Common myeloid progenitor, CD34-positive (primary cell): ENCODE data around the gene EPSTI1.
A peak's percentile ranks its signal among the peaks of the same experiment; 100 is the strongest.

Source experiments
- CTCF ChIA-PET: fragments of 350-600 bp; sonication (Branson Sonifier 250); formaldehyde crosslinking; loops from one replicate; lab custom pipeline; 2021; ENCODE audit warnings: antibody characterized with exemption; lab: Charles Lee
- POLR2A ChIA-PET: fragments of 350-600 bp; sonication (Branson Sonifier 250); formaldehyde crosslinking; loops from one replicate; lab custom pipeline; 2021; ENCODE audit warnings: antibody characterized with exemption; lab: Charles Lee
- DNase-seq, 3 donors: peaks; one replicate each; pipeline versions ENCODE4 v3.0.0 to v3.0.0-alpha.2; 2013
- H3K27ac ChIP-seq, 2 experiments: 1 replicate in 1 of 2; 2 replicates in 1 of 2; pipeline ENCODE4 v1.7.0; 2013; ENCODE audit warnings: inconsistent platforms in 2 of 2, low read length in 2 of 2, mild to moderate bottlenecking in 2 of 2, low read depth in 1 of 2, moderate library complexity in 1 of 2; ENCODE audit not compliant: severe bottlenecking in 2 of 2, insufficient read depth in 1 of 2, poor library complexity in 1 of 2
- H3K27me3 ChIP-seq, 5 experiments: replicated peaks in 2 of 5; 1 replicate in 3 of 5; 2 replicates in 2 of 5; pipeline versions ENCODE4 v1.6.1 to v1.7.0; 2013; ENCODE audit warnings: low read length in 4 of 5, mild to moderate bottlenecking in 2 of 5, moderate library complexity in 2 of 5, inconsistent platforms in 1 of 5; ENCODE audit not compliant: insufficient read depth in 5 of 5, control insufficient read depth in 4 of 5
- H3K36me3 ChIP-seq, 4 experiments: 1 replicate in 2 of 4; 2 replicates in 2 of 4; pipeline versions ENCODE4 v1.6.1 to v1.7.0; 2013; ENCODE audit warnings: low read length in 3 of 4, control low read depth in 1 of 4, mild to moderate bottlenecking in 1 of 4; ENCODE audit not compliant: control insufficient read depth in 4 of 4, insufficient read depth in 4 of 4
- H3K4me1 ChIP-seq, 4 experiments: 1 replicate in 3 of 4; 2 replicates in 1 of 4; pipeline versions ENCODE4 v1.6.1 to v1.7.1; 2013; ENCODE audit warnings: low read length in 3 of 4, mild to moderate bottlenecking in 3 of 4, control low read depth in 1 of 4, inconsistent platforms in 1 of 4, moderate library complexity in 1 of 4; ENCODE audit not compliant: control insufficient read depth in 4 of 4, insufficient read depth in 4 of 4; ENCODE audit errors: control extremely low read depth in 1 of 4
- H3K4me3 ChIP-seq, 7 experiments: 1 replicate in 4 of 7; 2 replicates in 3 of 7; pipeline versions ENCODE4 v1.5.1 to v1.7.0; 2013; ENCODE audit warnings: mild to moderate bottlenecking in 7 of 7, low read length in 6 of 7, moderate library complexity in 6 of 7, inconsistent platforms in 2 of 7, low read depth in 2 of 7, control low read depth in 1 of 7; ENCODE audit not compliant: insufficient read depth in 4 of 7, control insufficient read depth in 1 of 7; ENCODE audit errors: extremely low read depth in 1 of 7
- H3K9me3 ChIP-seq, 5 experiments: 1 replicate in 4 of 5; 2 replicates in 1 of 5; pipeline versions ENCODE4 v1.6.1 to v1.7.1; 2013; ENCODE audit warnings: low read length in 4 of 5, mild to moderate bottlenecking in 2 of 5, inconsistent platforms in 1 of 5, low read depth in 1 of 5, moderate library complexity in 1 of 5; ENCODE audit not compliant: control insufficient read depth in 4 of 5, insufficient read depth in 2 of 5; ENCODE audit errors: control extremely low read depth in 1 of 5
- WGBS: methylation state at CpG from one replicate; pipeline ENCODE4 v1.1.5; 2013; ENCODE audit not compliant: insufficient coverage; 5-methylcytosine and 5-hydroxymethylcytosine counted together

EPSTI1 gene

GRCh38 chr13:42924344-42924743 lies 67.7 kb downstream of the EPSTI1 start:
- ChIA-PET POLR2A (no interaction called here), CTCF (no interaction called here)
- H3K4me3 ChIP-seq, result no peak overlapping the region
- DNase-seq, result no peak
- WGBS, result 98% methylated on average over 5 of the region's 5 CpGs
- no peaks in the 10 kb centered on the region for H3K27me3 ChIP-seq
- no peak overlapping the region for H3K27ac ChIP-seq
- peaks cover 0 to 45% (median 20%) of the 10 kb centered on the region in 4 experiments for H3K36me3 ChIP-seq
- peaks cover 0 to 10% (median 1%) of the 10 kb centered on the region in 5 experiments for H3K9me3 ChIP-seq
- H3K4me1 ChIP-seq, result no peaks in the 10 kb centered on the region

GRCh38 chr13:42907745-42908144 lies 84.3 kb downstream of the EPSTI1 start:
- WGBS, result no CpG with 5 or more reads among the region's 4 CpGs
- CTCF ChIA-PET, result no interaction called here
- POLR2A ChIA-PET, result no interaction called here

GRCh38 chr13:42906257-42906656 lies 85.8 kb downstream of the EPSTI1 start:
- no peaks in the 10 kb centered on the region for H3K4me1 ChIP-seq
- H3K9me3 ChIP-seq, result no peaks in the 10 kb centered on the region
- ChIA-PET POLR2A (no interaction called here), CTCF (interaction anchor here (0.8 to 0.9 kb wide), 2 partner anchors 11 to 24 kb away, joined by 3 to 4 read pairs; no protein-coding TSS in a partner anchor)
- H3K36me3 ChIP-seq, result peaks cover 0 to 9% (median 4%) of the 10 kb centered on the region in 4 experiments
- H3K4me3 ChIP-seq, result no peak overlapping the region
- 90% methylated on average over 2 of the region's 4 CpGs for WGBS
- no peak for DNase-seq
- H3K27me3 ChIP-seq, result no peaks in the 10 kb centered on the region
- H3K27ac ChIP-seq, result no peak overlapping the region

More at GRCh38 chr13:42907745-42908144, 84.3 kb downstream of the EPSTI1 start:
- no peaks in the 10 kb centered on the region for H3K4me1 ChIP-seq
- DNase-seq, result no peak
- peaks cover 0 to 9% (median 3%) of the 10 kb centered on the region in 4 experiments for H3K36me3 ChIP-seq
- H3K9me3 ChIP-seq, result no peaks in the 10 kb centered on the region
- no peak overlapping the region for H3K27ac ChIP-seq
- H3K27me3 ChIP-seq, result no peaks in the 10 kb centered on the region
- no peak overlapping the region for H3K4me3 ChIP-seq

- POLR2A ChIA-PET, result no interaction called here
- Histone ChIP-seq H3K36me3 (peaks cover 0 to 9% (median 4%) of the 10 kb centered on the region in 4 experiments), H3K9me3 (no peaks in the 10 kb centered on the region), H3K27ac (no peak overlapping the region), H3K27me3 (no peaks in the 10 kb centered on the region), H3K4me1 (no peaks in the 10 kb centered on the region), H3K4me3 (no peak overlapping the region)
- DNase-seq, result no peak
- CTCF ChIA-PET, result interaction anchor here (0.9 to 1.0 kb wide), 2 partner anchors 11 to 21 kb away, joined by 4 read pairs; no protein-coding TSS in a partner anchor
- 100% methylated on average over 1 of the region's 2 CpGs for WGBS
These were observed 86.5 kb downstream of the EPSTI1 start for GRCh38 chr13:42905579-42905978.

GRCh38 chr13:42899266-42899665 lies 92.8 kb downstream of the EPSTI1 start:
- Histone ChIP-seq H3K4me3 (no peak overlapping the region), H3K36me3 (peaks cover 0 to 18% (median 5%) of the 10 kb centered on the region in 4 experiments), H3K27me3 (no peaks in the 10 kb centered on the region), H3K9me3 (no peaks in the 10 kb centered on the region), H3K4me1 (peaks cover 0 to 7% (median 0%) of the 10 kb centered on the region in 4 experiments), H3K27ac (no peak overlapping the region)
- WGBS, result 100% methylated on average over 1 of the region's 3 CpGs
- ChIA-PET POLR2A (interaction anchor here (0.5 kb wide), 1 partner anchor 1630 kb away, joined by 5 read pairs; no protein-coding TSS in a partner anchor), CTCF (no interaction called here)
- DNase-seq, result no peak

GRCh38 chr13:42895776-42896175 lies 96.3 kb downstream of the EPSTI1 start:
- WGBS, result 100% methylated on average over 3 of the region's 3 CpGs
- DNase-seq, result peak in 1 of 3 donors; percentile 4
- Histone ChIP-seq H3K4me3 (no peak overlapping the region), H3K9me3 (no peaks in the 10 kb centered on the region), H3K36me3 (peaks cover 0 to 30% (median 16%) of the 10 kb centered on the region in 4 experiments), H3K27ac (no peak overlapping the region), H3K4me1 (peaks cover 0 to 7% (median 0%) of the 10 kb centered on the region in 4 experiments), H3K27me3 (no peaks in the 10 kb centered on the region)
- ChIA-PET CTCF (interaction anchor here (0.8 to 0.9 kb wide), 2 partner anchors 17 to 596 kb away, joined by 3 read pairs; no protein-coding TSS in a partner anchor), POLR2A (no interaction called here)

GRCh38 chr13:42894765-42895243 lies 97.2 kb downstream of the EPSTI1 start:
- POLR2A ChIA-PET, result no interaction called here
- Histone ChIP-seq H3K27ac (no peak overlapping the region), H3K36me3 (peaks cover 0 to 26% (median 15%) of the 10 kb centered on the region in 4 experiments), H3K9me3 (no peaks in the 10 kb centered on the region), H3K27me3 (no peaks in the 10 kb centered on the region), H3K4me3 (no peak overlapping the region), H3K4me1 (peaks cover 0 to 7% (median 0%) of the 10 kb centered on the region in 4 experiments)
- no peak for DNase-seq
- CTCF ChIA-PET, result interaction anchor here (0.7 to 1.4 kb wide), 4 partner anchors 11 to 597 kb away, joined by 3 to 4 read pairs (median 3); no protein-coding TSS in a partner anchor
- no CpG with 5 or more reads among the region's 4 CpGs for WGBS
